Thyroid gland (tissue), 4 donors: ENCODE measurements around the gene SYNM.

Experiments used
- POLR2A ChIP-seq, 2 donors: fragments of 450-650 bp; IDR thresholded peaks; one replicate each; pipeline ENCODE4 v1.6.1; 2017; ENCODE audit warnings: antibody characterized with exemption in 2 of 2, mild to moderate bottlenecking in 2 of 2, moderate library complexity in 1 of 2
- TF ChIP-seq, protein P1 (sequence below), 6 experiments: fragments of 200-600 bp in 3 of 6; fragments of 450-650 bp in 3 of 6; sonication (generic) in 3 of 6; IDR thresholded peaks; one replicate each; pipeline ENCODE4 v1.5.1; 2016 to 2019; ENCODE audit warnings: antibody characterized with exemption in 6 of 6, mild to moderate bottlenecking in 2 of 6, inconsistent platforms in 1 of 6, moderate library complexity in 1 of 6

DNA sequence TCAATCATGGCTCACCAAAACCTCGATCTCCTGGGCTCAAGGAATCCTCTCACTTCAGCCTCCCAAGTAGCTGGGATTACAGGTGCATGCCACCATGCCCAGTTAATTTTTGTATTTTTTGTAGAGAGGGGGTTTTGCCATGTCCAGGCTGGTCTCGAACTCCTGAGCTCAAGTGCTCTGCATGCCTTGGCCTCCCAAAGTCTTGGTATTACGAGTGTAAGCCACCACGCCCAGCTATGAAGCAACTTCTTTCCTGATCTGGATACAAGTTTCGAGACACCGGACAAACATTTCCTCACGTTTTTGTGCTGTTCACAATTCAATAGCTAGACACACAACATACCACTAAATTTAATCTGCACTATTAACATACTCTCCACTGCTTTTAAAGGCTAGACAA is 3.4 kb upstream of the SYNM start:
- TF ChIP-seq POLR2A (IDR thresholded peaks at IDR 0.05) = no peak
- TF ChIP-seq, protein P1, sequence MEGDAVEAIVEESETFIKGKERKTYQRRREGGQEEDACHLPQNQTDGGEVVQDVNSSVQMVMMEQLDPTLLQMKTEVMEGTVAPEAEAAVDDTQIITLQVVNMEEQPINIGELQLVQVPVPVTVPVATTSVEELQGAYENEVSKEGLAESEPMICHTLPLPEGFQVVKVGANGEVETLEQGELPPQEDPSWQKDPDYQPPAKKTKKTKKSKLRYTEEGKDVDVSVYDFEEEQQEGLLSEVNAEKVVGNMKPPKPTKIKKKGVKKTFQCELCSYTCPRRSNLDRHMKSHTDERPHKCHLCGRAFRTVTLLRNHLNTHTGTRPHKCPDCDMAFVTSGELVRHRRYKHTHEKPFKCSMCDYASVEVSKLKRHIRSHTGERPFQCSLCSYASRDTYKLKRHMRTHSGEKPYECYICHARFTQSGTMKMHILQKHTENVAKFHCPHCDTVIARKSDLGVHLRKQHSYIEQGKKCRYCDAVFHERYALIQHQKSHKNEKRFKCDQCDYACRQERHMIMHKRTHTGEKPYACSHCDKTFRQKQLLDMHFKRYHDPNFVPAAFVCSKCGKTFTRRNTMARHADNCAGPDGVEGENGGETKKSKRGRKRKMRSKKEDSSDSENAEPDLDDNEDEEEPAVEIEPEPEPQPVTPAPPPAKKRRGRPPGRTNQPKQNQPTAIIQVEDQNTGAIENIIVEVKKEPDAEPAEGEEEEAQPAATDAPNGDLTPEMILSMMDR (IDR thresholded peaks at IDR 0.05) = no peak
